SIG-M5 treated with dmso at 0.1 percent for 504 hours (cell line): ENCODE data around the gene DHDH.
"Not testable (repeated sequence)": the region's sequence is repeated elsewhere in the genome, so short reads cannot be mapped to it uniquely, and the experiment has no call there.

Experiments used
- DNase-seq: peaks from one replicate; lab custom pipeline; 2025; ENCODE audit not compliant: unreplicated experiment; lab: John Stamatoyannopoulos, UW

Gene DHDH

GRCh38 chr19:48914181-48914580 is 19.3 kb upstream of the DHDH start:
- no peak for DNase-seq

- DNase-seq, result no peak
These were observed 17.7 kb upstream of the DHDH start for GRCh38 chr19:48915757-48916156.

- no peak for DNase-seq
These were observed 15.4 kb upstream of the DHDH start for GRCh38 chr19:48918071-48918470.

- DNase-seq, result no peak
These were observed 14.7 kb upstream of the DHDH start for GRCh38 chr19:48918801-48919247.

- not testable (repeated sequence) for DNase-seq
These were observed 14.2 kb upstream of the DHDH start for GRCh38 chr19:48919271-48919670.

- DNase-seq, result no peak
These were observed 12.6 kb upstream of the DHDH start for GRCh38 chr19:48920949-48921348.

GRCh38 chr19:48921721-48922500 is 11.6 kb upstream of the DHDH start:
- DNase-seq, result no peak

GRCh38 chr19:48922548-48923490 is 10.7 kb upstream of the DHDH start:
- no peak for DNase-seq

- DNase-seq, result no peak
These were observed 8.2 kb upstream of the DHDH start for GRCh38 chr19:48925240-48925843.

GRCh38 chr19:48925890-48926289 is 7.6 kb upstream of the DHDH start:
- not testable (repeated sequence) for DNase-seq

GRCh38 chr19:48926909-48927308 is 6.6 kb upstream of the DHDH start:
- DNase-seq, result no peak

- not testable (repeated sequence) for DNase-seq
These were observed 5.8 kb upstream of the DHDH start for GRCh38 chr19:48927692-48928091.

- no peak for DNase-seq
These were observed 5.1 kb upstream of the DHDH start for GRCh38 chr19:48928164-48929025.

- DNase-seq, result no peak
These were observed 1.3 kb downstream of the DHDH start for GRCh38 chr19:48934837-48935236.

GRCh38 chr19:48935864-48936263 is 2.4 kb downstream of the DHDH start:
- DNase-seq, result no peak

GRCh38 chr19:48938256-48938655 is 4.8 kb downstream of the DHDH start:
- DNase-seq, result no peak

- no peak for DNase-seq
These were observed 7.4 kb downstream of the DHDH start for GRCh38 chr19:48940902-48941301.

GRCh38 chr19:48943081-48943480 is 9.6 kb downstream of the DHDH start:
- DNase-seq, result no peak

GRCh38 chr19:48945415-48945814 is 11.9 kb downstream of the DHDH start:
- DNase-seq, result no peak

- DNase-seq, result no peak
These were observed 12.3 kb downstream of the DHDH start for GRCh38 chr19:48945817-48946216.
